ENCODE measurements around the gene VARS2. TPM values are rescaled to one million over a fixed set of nuclear protein-coding genes. Genes with fewer than 3 reads are reported as not detected.

The VARS2 gene
- total and polyA plus RNA-seq, 9 of the 15 experiments (the other 6 are each of a cell fraction or from before 2014, with no cell fraction given) = 1.6 to 53.6 (median 29.9) TPM

DNA sequence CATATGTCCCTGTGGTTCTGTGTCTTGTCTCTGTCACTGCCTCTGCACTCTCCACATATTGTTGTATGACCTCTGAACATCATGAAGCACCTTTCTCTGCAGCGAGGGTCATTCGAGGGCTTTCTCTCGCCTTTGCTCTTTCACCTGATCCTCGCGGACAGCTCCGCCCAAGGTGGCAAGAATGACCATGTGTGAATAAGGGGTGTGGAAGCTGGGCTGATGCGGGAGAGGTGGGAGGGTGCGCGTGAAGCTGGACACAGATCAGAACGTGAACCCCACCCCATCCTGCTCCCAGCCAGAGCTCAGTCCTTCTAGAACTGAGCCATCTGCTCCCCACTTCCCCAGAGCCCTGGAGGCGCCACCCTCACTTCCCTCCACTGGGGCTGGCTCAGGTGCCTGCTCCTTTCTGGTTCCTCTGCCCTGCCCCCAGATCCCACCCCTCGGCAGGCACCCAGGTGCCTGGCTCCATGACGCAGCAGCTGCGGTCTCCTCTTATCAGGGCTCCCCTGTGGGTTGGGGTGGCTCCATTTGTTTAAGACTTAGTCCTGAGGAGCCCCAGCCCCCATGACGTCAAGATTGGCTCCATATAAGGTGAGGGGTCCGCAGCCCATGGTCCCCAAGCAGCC, 26.4 kb downstream of the VARS2 start, which contains the start of gene MUCL3 (continued):
- TF ChIP-seq CBFA2T3 (IDR thresholded peaks at IDR 0.05) = peak; percentile 51; the same call in 1 of the 2 replicates
- no peak for TF ChIP-seq SP1 (CRISPR knock-in tag; IDR thresholded peaks at IDR 0.05)
- TF ChIP-seq GATAD2B (IDR thresholded peaks at IDR 0.05; ENCODE audit: borderline replicate concordance) = no peak
- TF ChIP-seq FOXK1 (CRISPR knock-in tag; IDR thresholded peaks at IDR 0.05; ENCODE audit: borderline replicate concordance) = no peak
- no peak for TF ChIP-seq HBP1 (CRISPR knock-in tag; IDR thresholded peaks at IDR 0.05)
- 0 out of 2 replicates have a peak, but pooled peaks have one; percentile 16 for TF ChIP-seq CBFA2T2 (conservative IDR thresholded peaks at IDR 0.05)
- 0 out of 2 replicates have a peak, but pooled peaks have one; percentile 15 for TF ChIP-seq DPF2 (IDR thresholded peaks at IDR 0.05)
- TF ChIP-seq NONO (IDR thresholded peaks at IDR 0.05; ENCODE audit: low read depth in 2 of 2, low read length in 1 of 2) = no peak
- TF ChIP-seq, protein P1, sequence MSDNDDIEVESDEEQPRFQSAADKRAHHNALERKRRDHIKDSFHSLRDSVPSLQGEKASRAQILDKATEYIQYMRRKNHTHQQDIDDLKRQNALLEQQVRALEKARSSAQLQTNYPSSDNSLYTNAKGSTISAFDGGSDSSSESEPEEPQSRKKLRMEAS (CRISPR knock-in tag; IDR thresholded peaks at IDR 0.05) = peak; percentile 22; the same call in 1 of the 2 replicates
- no peak for TF ChIP-seq U2AF1 (optimal IDR thresholded peaks at IDR 0.05; ENCODE audit: low read depth, low read length)
- TF ChIP-seq, protein P2, sequence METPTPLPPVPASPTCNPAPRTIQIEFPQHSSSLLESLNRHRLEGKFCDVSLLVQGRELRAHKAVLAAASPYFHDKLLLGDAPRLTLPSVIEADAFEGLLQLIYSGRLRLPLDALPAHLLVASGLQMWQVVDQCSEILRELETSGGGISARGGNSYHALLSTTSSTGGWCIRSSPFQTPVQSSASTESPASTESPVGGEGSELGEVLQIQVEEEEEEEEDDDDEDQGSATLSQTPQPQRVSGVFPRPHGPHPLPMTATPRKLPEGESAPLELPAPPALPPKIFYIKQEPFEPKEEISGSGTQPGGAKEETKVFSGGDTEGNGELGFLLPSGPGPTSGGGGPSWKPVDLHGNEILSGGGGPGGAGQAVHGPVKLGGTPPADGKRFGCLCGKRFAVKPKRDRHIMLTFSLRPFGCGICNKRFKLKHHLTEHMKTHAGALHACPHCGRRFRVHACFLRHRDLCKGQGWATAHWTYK (CRISPR knock-in tag; IDR thresholded peaks at IDR 0.05) = no peak

Data from K562 (cell line).